Mesothelial cell of epicardium (in vitro differentiated cells): Measurements from ENCODE around the gene CLC. TPM values are rescaled to one million over a fixed set of nuclear protein-coding genes. Genes with fewer than 3 reads are reported as not detected.

Experiments
- DNase-seq, 2 experiments: peaks; one replicate each; pipeline ENCODE4 v3.0.0; 2021; ENCODE audit warnings: low spot score in 2 of 2; ENCODE audit not compliant: unreplicated experiment in 2 of 2
- H3K27ac Mint-ChIP-seq: 2 replicates; pipeline ENCODE4 v1.8.0; 2021; ENCODE audit warnings: mixed read lengths
- H3K27me3 Mint-ChIP-seq: 2 replicates; pipeline ENCODE4 v1.8.0; 2021; ENCODE audit warnings: low read depth, mixed read lengths
- H3K36me3 Mint-ChIP-seq: 2 replicates; pipeline ENCODE4 v1.8.0; 2021; ENCODE audit warnings: mixed read lengths
- H3K4me1 Mint-ChIP-seq: 2 replicates; pipeline ENCODE4 v1.8.0; 2021; ENCODE audit warnings: mixed read lengths
- H3K4me3 Mint-ChIP-seq: 2 replicates; pipeline ENCODE4 v1.8.0; 2021; ENCODE audit warnings: mild to moderate bottlenecking, moderate library complexity, mixed read lengths
- H3K9me3 Mint-ChIP-seq: 2 replicates; pipeline ENCODE4 v1.8.0; 2021; ENCODE audit warnings: mixed read lengths
- total RNA-seq: library from RNA; stranded (reverse); gene quantifications from 3 replicates; pipeline ENCODE4 v1.2.1, GENCODE V29; 2021
- TF ChIP-seq, protein P1 (sequence below): fragments of 200-600 bp; sonication (generic); IDR thresholded peaks from one replicate; pipeline ENCODE4 v1.5.0; 2021; ENCODE audit warnings: antibody characterized with exemption; ENCODE audit not compliant: unreplicated experiment

Gene CLC
- total RNA-seq, 1 donor from 2014 or later, result not detected

DNA sequence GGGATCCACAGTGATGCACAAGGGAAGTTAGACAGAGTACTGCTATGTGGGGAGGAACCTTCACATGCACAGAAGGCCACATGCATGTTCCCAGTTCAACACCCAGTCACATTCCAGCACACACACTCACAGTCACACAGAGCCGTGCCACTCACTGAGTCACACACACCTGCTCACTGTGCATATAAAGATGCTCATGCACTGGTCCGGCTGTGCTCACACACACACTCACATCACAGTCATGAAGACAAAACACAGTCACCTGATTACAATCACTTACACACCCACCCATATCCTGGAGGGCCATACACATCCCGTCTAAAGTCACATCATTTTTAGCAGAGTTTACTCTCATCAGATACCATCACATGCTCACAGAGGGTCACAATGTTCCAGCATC is 478 bp downstream of the CLC start:
- Mint-ChIP-seq H3K9me3 (peaks cover 4% of the 10 kb centered on the region), H3K4me3 (no peak overlapping the region), H3K27ac (no peak overlapping the region), H3K4me1 (no peaks in the 10 kb centered on the region), H3K27me3 (peaks cover 56% of the 10 kb centered on the region), H3K36me3 (no peaks in the 10 kb centered on the region)
- TF ChIP-seq, protein P1, sequence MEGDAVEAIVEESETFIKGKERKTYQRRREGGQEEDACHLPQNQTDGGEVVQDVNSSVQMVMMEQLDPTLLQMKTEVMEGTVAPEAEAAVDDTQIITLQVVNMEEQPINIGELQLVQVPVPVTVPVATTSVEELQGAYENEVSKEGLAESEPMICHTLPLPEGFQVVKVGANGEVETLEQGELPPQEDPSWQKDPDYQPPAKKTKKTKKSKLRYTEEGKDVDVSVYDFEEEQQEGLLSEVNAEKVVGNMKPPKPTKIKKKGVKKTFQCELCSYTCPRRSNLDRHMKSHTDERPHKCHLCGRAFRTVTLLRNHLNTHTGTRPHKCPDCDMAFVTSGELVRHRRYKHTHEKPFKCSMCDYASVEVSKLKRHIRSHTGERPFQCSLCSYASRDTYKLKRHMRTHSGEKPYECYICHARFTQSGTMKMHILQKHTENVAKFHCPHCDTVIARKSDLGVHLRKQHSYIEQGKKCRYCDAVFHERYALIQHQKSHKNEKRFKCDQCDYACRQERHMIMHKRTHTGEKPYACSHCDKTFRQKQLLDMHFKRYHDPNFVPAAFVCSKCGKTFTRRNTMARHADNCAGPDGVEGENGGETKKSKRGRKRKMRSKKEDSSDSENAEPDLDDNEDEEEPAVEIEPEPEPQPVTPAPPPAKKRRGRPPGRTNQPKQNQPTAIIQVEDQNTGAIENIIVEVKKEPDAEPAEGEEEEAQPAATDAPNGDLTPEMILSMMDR, result no peak
- no peak for DNase-seq

DNA sequence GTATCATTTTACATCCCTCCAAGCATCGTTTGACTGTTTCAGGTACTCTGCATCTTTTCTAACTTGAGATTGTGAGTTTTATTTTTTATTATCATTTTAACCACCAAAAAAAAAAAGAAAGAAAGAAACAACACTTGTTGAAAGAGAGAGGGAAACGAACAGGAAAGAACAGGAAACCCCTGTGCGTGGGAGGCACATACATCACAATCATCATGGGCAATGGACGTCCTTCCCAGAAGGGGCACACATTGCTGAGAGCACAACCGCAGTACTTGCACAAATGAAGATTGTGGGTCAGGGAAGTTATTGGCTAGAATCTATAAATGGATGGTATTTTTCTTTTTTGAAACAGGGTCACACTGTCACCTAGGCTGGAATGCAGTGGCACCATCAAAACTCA is 1.7 kb downstream of the CLC start:
- no peaks in the 10 kb centered on the region for H3K4me1 Mint-ChIP-seq
- no peak overlapping the region for H3K4me3 Mint-ChIP-seq
- H3K27ac Mint-ChIP-seq, result no peak overlapping the region
- H3K9me3 Mint-ChIP-seq, result peaks cover 4% of the 10 kb centered on the region
- TF ChIP-seq, protein P1, result no peak
- peaks cover 51% of the 10 kb centered on the region for H3K27me3 Mint-ChIP-seq
- no peaks in the 10 kb centered on the region for H3K36me3 Mint-ChIP-seq
- DNase-seq, result no peak

DNA sequence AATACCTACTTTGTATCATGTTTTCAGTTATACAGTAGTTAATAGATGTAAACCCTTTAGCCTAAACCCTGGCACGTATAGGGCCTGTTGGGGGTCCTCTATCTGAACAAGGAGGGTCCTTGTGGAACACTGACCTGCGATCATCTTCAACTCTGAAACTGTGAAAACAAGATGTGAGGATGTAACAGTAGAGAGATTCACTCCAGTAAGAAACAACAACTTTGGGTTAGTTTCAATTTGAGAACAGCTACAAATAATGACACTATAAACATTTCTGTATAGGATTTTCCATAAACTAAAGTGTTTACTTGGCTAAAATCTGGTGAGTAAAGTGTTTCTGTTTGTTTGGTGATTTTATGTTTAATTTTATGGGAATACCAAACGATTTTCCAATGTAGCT is 2.1 kb downstream of the CLC start:
- TF ChIP-seq, protein P1, result no peak
- H3K36me3 Mint-ChIP-seq, result no peaks in the 10 kb centered on the region
- no peak overlapping the region for H3K27ac Mint-ChIP-seq
- H3K9me3 Mint-ChIP-seq, result peaks cover 4% of the 10 kb centered on the region
- no peak for DNase-seq
- peaks cover 51% of the 10 kb centered on the region for H3K27me3 Mint-ChIP-seq
- H3K4me3 Mint-ChIP-seq, result no peak overlapping the region
- H3K4me1 Mint-ChIP-seq, result no peaks in the 10 kb centered on the region

DNA sequence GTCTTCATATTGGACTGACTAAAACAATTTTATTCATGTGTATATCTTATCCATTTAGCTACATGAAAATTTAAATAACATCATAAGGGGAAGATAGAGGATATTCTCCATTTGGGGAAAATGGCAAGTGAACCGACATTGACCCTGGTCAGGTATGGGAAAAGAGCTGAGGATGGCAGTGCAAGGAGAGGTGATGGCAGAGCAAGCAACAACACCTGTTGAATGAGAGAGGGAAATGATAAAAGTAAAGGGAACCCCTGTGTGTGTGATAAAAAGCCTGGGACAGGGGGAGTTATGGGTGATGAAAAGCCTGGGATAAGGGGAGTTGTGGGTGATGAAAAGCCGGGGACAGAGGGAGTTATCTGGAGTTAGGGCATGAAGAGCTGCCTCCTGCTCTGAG is 4.0 kb downstream of the CLC start:
- H3K27ac Mint-ChIP-seq, result no peak overlapping the region
- no peak overlapping the region for H3K4me3 Mint-ChIP-seq
- peaks cover 4% of the 10 kb centered on the region for H3K9me3 Mint-ChIP-seq
- TF ChIP-seq, protein P1, result no peak
- DNase-seq, result no peak
- H3K4me1 Mint-ChIP-seq, result no peaks in the 10 kb centered on the region
- no peaks in the 10 kb centered on the region for H3K36me3 Mint-ChIP-seq
- peaks cover 51% of the 10 kb centered on the region for H3K27me3 Mint-ChIP-seq

DNA sequence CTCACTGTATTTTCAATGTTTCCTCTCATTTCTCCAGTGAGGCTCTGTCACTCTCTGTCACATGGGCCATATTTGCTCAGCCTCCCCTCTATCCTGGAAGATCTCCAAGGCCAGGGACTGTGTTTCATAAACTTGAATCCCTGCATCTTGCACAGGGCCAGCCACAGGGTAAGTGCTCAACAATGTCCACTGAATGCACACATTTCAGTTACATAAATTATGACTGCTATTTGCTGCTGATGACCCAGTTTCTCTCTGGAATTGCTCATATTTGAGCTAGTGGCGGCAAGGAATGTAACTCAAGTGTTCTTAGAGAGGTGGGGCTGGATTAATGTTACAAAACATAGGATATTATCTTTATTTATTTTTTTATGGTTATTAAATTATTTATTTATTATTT is 6.1 kb downstream of the CLC start:
- no peak for DNase-seq
- TF ChIP-seq, protein P1, result no peak
- Mint-ChIP-seq H3K27me3 (peaks cover 49% of the 10 kb centered on the region), H3K4me1 (no peaks in the 10 kb centered on the region), H3K36me3 (no peaks in the 10 kb centered on the region), H3K27ac (no peak overlapping the region), H3K9me3 (peaks cover 4% of the 10 kb centered on the region), H3K4me3 (no peak overlapping the region)

DNA sequence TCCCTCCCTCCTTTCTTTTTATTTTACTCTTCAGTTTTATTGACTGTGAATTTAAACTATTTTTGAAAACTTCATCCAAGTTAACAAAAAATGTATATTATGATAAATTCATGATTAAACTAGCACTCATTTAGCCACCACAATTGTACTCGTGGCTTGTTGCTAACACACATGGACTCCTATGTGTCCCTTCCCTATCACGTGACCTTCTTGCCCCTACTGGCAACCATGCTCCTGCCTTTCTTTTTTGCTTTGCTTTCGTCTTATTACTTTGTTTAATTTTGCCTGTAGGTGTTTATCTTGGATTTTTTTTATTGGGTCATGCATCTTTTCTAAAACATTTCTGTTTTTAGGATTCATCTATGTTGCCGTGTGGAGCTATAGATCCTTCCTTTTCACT is 8.2 kb downstream of the CLC start:
- Mint-ChIP-seq H3K36me3 (no peaks in the 10 kb centered on the region), H3K27ac (no peak overlapping the region), H3K9me3 (peaks cover 4% of the 10 kb centered on the region), H3K4me3 (no peak overlapping the region), H3K27me3 (peaks cover 56% of the 10 kb centered on the region), H3K4me1 (no peaks in the 10 kb centered on the region)
- TF ChIP-seq, protein P1, result no peak
- no peak for DNase-seq
